Sciatic nerve (tissue), 2 donors: ENCODE measurements around the gene GNS. TPM values are rescaled to one million over a fixed set of nuclear protein-coding genes. Genes with fewer than 3 reads are reported as not detected.
A peak's percentile ranks its signal among the peaks of the same experiment; 100 is the strongest.
"Not testable (repeated sequence)": the region's sequence is repeated elsewhere in the genome, so short reads cannot be mapped to it uniquely, and the experiment has no call there.

ENCODE experiments used
- ATAC-seq: fragments of 200-7000 bp; cut with Tn5 transposase; one replicate; pipeline ENCODE4 v1.9.1; 2020; ENCODE audit warnings: mild to moderate bottlenecking, moderate library complexity
- DNase-seq: peaks from one replicate; pipeline ENCODE4 v3.0.0-alpha.2; 2020; ENCODE audit warnings: low spot score
- intact Hi-C: fragments of 100-400 bp; cut with DNase I; formaldehyde crosslinking; loops from one replicate; pipeline ENCODE4 v1.14.2; 2022
- total RNA-seq: library from RNA; stranded (reverse); fragmentation: NEBNext Ultra II Directional; extraction: Animal tissue kit (Norgen Biotek cat#: 25700); gene quantifications from one replicate; pipeline ENCODE4 v1.2.1, GENCODE V29; 2021
- donor health status: DM: no; HTN: no; CAD: no.
- donor health status: DM: no; HTN: no; CAD: no.

GNS gene
- total RNA-seq, 1 donor from 2014 or later: 82.8 TPM

GRCh38 chr12:64707926-64708325, 51.3 kb downstream of the GNS start:
- no peak for ATAC-seq
- DNase-seq: no peak
- intact Hi-C loops: no loop called here

DNA sequence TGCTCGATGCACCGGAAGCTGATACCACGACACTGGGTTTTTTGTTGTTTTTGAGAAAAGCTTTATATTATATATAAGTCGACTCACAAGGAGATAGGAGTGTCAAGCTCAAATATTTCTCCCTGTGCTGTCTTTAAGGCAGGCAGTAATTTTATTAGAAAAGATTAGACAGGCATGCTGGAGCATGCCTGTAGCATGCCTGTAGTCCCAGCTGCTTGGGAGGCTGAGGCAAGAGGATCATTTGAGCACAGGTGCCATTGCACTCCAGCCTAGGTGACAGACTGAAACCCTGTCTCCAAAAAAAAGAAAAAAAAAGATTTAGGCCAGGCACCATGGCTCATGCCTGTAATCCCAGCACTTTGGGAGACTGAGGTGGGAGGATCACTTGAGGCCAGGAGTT, 51.8 kb downstream of the GNS start:
- intact Hi-C loops: no loop called here
- DNase-seq: no peak
- no peak for ATAC-seq

DNA sequence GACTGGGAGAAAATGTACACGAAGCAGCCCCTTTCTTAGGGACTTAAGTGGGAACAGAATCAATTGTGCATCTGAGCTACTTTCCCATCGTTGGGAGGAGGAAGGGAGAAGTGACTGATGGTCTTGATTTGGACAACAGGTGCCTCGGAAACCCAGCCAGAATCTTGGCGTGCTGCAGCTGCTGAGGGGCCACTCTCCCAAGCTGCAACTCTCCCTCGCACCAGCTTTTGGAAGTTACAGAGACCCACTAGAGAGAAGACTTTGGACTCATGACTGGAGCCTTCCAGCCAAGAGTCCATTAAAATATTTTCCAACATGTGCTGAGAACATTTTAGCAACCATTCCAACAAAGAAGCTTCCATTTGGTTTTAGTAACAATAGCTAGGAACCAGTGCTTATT, 52.3 kb downstream of the GNS start:
- intact Hi-C loops: no loop called here
- ATAC-seq (no peak), DNase-seq (no peak)

GRCh38 chr12:64706306-64706705, 52.9 kb downstream of the GNS start:
- intact Hi-C loops: no loop called here
- no peak for ATAC-seq
- no peak for DNase-seq

DNA sequence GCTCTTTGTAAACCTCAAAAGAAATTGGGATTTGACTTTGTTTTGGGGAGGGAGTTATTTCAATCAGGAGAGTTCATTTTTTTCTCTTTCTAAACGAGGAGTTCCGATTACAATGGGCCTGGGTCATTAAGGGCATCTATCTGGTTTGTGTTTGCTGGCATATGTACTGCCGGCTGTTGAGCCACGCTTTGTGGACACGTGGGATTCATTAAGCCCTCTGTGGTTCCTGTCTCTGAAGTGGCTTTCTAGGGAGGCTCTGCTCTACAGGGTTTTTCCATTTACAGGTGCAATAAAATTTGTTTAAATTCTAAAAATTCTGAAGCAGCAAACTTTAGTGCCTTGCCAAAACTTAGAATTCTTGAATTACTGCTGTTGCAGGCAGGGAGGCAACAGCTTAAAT, 57.9 kb downstream of the GNS start:
- no peak for DNase-seq
- ATAC-seq: no peak
- intact Hi-C loops: no loop called here

- ATAC-seq (no peak), DNase-seq (no peak)
- intact Hi-C loops: no loop called here
Observed at GRCh38 chr12:64700532-64700931, 58.7 kb downstream of the GNS start.

- intact Hi-C loops: loop anchor here (5.0 kb wide), 1 partner anchor 147 kb away; no protein-coding TSS in a partner anchor
- ATAC-seq: no peak
- DNase-seq: no peak
Observed at GRCh38 chr12:64699504-64700115, 59.6 kb downstream of the GNS start.

- intact Hi-C loops: loop anchor here (5.0 kb wide), 1 partner anchor 144 kb away; no protein-coding TSS in a partner anchor
- DNase-seq: no peak
- ATAC-seq: peak; percentile 28
Observed at GRCh38 chr12:64696080-64696741, 63.0 kb downstream of the GNS start.

- ATAC-seq (no peak), DNase-seq (no peak)
- intact Hi-C loops: loop anchor here (5.0 kb wide), 1 partner anchor 143 kb away; no protein-coding TSS in a partner anchor
Observed at GRCh38 chr12:64695550-64695949, 63.7 kb downstream of the GNS start.

- intact Hi-C loops: loop anchor here (5.0 kb wide), 1 partner anchor 142 kb away; no protein-coding TSS in a partner anchor
- DNase-seq (no peak), ATAC-seq (no peak)
Observed at GRCh38 chr12:64694130-64695040, 64.8 kb downstream of the GNS start.

DNA sequence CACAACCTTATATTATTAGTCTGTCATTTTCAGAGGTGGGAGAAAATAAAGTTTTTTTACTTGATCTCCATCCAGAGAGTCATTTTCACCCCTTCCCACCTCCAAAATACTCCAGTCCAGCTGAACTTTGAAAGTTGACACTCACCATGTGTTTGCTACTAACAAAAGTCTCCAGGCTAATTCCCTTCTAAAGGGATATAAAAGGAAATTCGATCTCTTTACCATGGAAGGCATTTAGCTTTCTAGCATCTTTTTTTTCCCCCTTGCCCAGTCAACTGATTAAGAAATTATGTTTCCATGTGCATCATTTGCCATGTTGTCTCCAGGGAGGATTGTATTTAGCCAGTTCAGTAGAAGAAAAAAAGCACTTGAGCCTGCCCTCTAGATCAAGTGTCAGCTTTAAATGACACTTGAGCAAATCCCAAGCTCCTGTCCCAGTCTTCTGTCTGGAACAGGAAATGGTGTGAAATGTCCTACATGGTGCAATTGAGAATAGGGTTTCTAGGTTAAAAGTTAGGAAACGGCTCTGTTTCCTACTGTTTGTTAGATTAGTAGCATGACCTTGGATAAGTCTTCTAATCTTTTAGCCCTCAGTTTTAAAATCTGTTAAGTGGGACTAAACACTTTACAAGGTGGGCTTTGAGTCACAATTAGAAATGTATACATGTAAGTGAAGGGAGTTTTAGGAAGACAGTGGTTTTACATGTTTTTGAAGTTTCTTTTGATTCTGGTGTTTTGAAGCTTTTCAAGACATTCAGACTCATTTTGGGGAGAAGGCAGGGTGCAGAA, 67.2 kb downstream of the GNS start:
- intact Hi-C loops: no loop called here
- no peak for ATAC-seq
- DNase-seq: no peak

- ATAC-seq (no peak), DNase-seq (no peak)
- intact Hi-C loops: no loop called here
Observed at GRCh38 chr12:64691227-64691794, 67.9 kb downstream of the GNS start.

DNA sequence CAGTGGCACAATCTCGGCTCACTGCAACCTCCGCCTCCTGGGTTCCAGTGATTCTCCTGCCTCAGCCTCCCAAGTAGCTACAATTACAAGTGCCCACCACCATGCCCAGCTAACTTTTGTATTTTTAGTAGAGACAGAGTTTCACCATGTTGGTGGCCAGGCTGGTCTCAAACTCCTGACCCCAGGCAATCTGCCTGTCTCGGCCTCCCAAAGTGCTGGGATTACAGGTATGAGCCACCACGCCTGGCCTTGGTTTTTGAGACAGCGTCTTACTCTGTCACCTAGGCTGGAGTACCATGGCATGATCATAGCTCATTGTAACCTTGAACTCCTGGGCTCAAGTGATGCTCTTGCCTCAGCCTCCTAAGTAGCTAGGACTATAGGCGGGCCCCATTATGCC, 69.0 kb downstream of the GNS start:
- ATAC-seq, DNase-seq, intact Hi-C loops: not testable (repeated sequence)

- peak; percentile 62 for ATAC-seq
- no peak for DNase-seq
- intact Hi-C loops: no loop called here
Observed at GRCh38 chr12:64688715-64689114, 70.5 kb downstream of the GNS start.

DNA sequence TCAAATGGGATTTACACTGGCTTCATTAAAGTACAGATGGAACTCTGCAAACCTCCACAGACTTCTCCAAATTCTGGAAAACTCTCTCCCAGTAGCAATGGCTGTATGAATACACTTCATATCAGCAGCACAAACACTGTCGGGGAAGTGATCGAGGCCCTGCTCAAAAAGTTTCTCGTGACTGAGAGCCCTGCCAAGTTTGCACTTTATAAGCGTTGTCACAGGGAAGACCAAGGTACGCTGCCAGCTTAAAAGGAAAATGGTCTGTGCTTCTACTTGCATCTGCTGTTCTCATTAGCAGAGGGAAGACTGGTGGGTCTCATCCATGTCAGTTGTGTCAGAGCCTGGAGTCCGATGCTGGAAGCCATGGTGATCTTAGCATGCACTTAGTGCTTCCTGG, 71.0 kb downstream of the GNS start:
- DNase-seq: no peak
- intact Hi-C loops: no loop called here
- ATAC-seq: peak; percentile 41

GRCh38 chr12:64687816-64688215, 71.4 kb downstream of the GNS start:
- intact Hi-C loops: no loop called here
- DNase-seq: no peak
- peak; percentile 93 for ATAC-seq

DNA sequence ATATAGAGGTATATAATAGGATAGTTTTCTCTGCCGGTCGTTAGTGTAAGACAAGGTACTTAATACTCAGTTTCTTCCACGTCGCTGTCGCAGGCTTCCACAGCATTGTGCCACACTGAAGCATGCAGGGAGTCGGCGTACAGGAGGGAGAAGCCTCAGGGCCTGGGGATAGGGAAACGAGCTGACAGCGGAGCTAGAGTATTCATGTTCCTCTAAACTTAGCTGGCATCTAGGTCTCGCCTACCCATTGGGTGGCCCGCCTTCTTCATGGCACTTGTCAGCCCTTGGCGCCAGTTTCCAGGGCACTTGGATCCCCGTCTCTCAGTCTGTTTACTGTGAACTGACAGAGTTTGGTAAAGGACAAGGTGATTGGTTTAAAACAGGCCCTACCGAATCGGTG, 73.6 kb downstream of the GNS start:
- ATAC-seq: no peak
- no peak for DNase-seq
- intact Hi-C loops: no loop called here

GRCh38 chr12:64685050-64685449, 74.2 kb downstream of the GNS start:
- DNase-seq (no peak), ATAC-seq (no peak)
- intact Hi-C loops: no loop called here
